ENCODE measurements around the gene S100Z. TPM values are rescaled to one million over a fixed set of nuclear protein-coding genes. Genes with fewer than 3 reads are reported as not detected.
"Not testable (repeated sequence)": the region's sequence is repeated elsewhere in the genome, so short reads cannot be mapped to it uniquely, and the experiment has no call there.

The S100Z gene
- total RNA-seq, 4 donors from 2014 or later, result 0.36 to 1.7 (median 0.37) TPM; not detected in 1

- TF ChIP-seq CTCF (IDR thresholded peaks at IDR 0.05), result no peak
- no peak for DNase-seq (ENCODE audit: low spot score)
- ATAC-seq (ENCODE audit: low FRiP score), result no peak
Measured at GRCh38 chr5:76942581-76942980, 92.8 kb downstream of the S100Z start.

- no peak for ATAC-seq (ENCODE audit: low FRiP score)
- TF ChIP-seq CTCF (IDR thresholded peaks at IDR 0.05), result no peak
- DNase-seq (ENCODE audit: low spot score), result no peak
Measured at GRCh38 chr5:76943006-76943405, 93.2 kb downstream of the S100Z start.

- no peak for ATAC-seq (ENCODE audit: low FRiP score)
- no peak for DNase-seq (ENCODE audit: low spot score)
- TF ChIP-seq CTCF (IDR thresholded peaks at IDR 0.05), result no peak
Measured at GRCh38 chr5:76944638-76945037, 94.8 kb downstream of the S100Z start.

- ATAC-seq (ENCODE audit: low FRiP score); DNase-seq (ENCODE audit: low spot score): not testable (repeated sequence)
Measured at GRCh38 chr5:76945238-76945637, 95.4 kb downstream of the S100Z start.

- DNase-seq (ENCODE audit: low spot score) (no peak), ATAC-seq (ENCODE audit: low FRiP score) (no peak)
- no peak for TF ChIP-seq CTCF (IDR thresholded peaks at IDR 0.05)
Measured at GRCh38 chr5:76946090-76946489, 96.3 kb downstream of the S100Z start.

- no peak for DNase-seq (ENCODE audit: low spot score)
- no peak for TF ChIP-seq CTCF (IDR thresholded peaks at IDR 0.05)
- no peak for ATAC-seq (ENCODE audit: low FRiP score)
Measured at GRCh38 chr5:76947082-76947503, 97.3 kb downstream of the S100Z start.

GRCh38 chr5:76952795-76953536, 103.2 kb downstream of the S100Z start, which contains the start of gene CRHBP:
Gene CRHBP, plus strand, starts transcription at chr5:76953045. Its CDS starts 90 bp downstream, at chr5:76953135.
- ATAC-seq (ENCODE audit: low FRiP score), result peak; percentile 37
- no peak for TF ChIP-seq CTCF (IDR thresholded peaks at IDR 0.05)

More at GRCh38 chr5:76952795-76953536, 103.2 kb downstream of the S100Z start, which contains the start of gene CRHBP:
- no peak for DNase-seq (ENCODE audit: low spot score)
